Measurements from ENCODE around the gene KIAA0753.

The KIAA0753 gene

GRCh38 chr17:6536053-6536452 lies 104.5 kb downstream of the KIAA0753 start:
- H3K4me3 ChIP-seq (replicated peaks in 1 of 2; ENCODE audit: low read depth in 2 of 2, low read length in 2 of 2): no peak overlapping the region
- no peak for DNase-seq (ENCODE audit: low read depth in 2 of 2)
- no peak for TF ChIP-seq CTCF (IDR thresholded peaks at IDR 0.05; ENCODE audit: low read depth, low read length)

GRCh38 chr17:6534846-6535514 lies 105.5 kb downstream of the KIAA0753 start:
- no peak for TF ChIP-seq CTCF (IDR thresholded peaks at IDR 0.05; ENCODE audit: low read depth, low read length)
- no peak for DNase-seq (ENCODE audit: low read depth in 2 of 2)
- H3K4me3 ChIP-seq (replicated peaks in 1 of 2; ENCODE audit: low read depth in 2 of 2, low read length in 2 of 2): no peak overlapping the region

GRCh38 chr17:6532441-6532885 lies 108.0 kb downstream of the KIAA0753 start:
- no peak for DNase-seq (ENCODE audit: low read depth in 2 of 2)
- no peak overlapping the region for H3K4me3 ChIP-seq (replicated peaks in 1 of 2; ENCODE audit: low read depth in 2 of 2, low read length in 2 of 2)
- TF ChIP-seq CTCF (IDR thresholded peaks at IDR 0.05; ENCODE audit: low read depth, low read length): no peak

- no peak overlapping the region for H3K4me3 ChIP-seq (replicated peaks in 1 of 2; ENCODE audit: low read depth in 2 of 2, low read length in 2 of 2)
- no peak for TF ChIP-seq CTCF (IDR thresholded peaks at IDR 0.05; ENCODE audit: low read depth, low read length)
- DNase-seq (ENCODE audit: low read depth in 2 of 2): no peak
Observed at GRCh38 chr17:6531575-6531974, 108.9 kb downstream of the KIAA0753 start.

- TF ChIP-seq CTCF (IDR thresholded peaks at IDR 0.05; ENCODE audit: low read depth, low read length): no peak
- no peak for DNase-seq (ENCODE audit: low read depth in 2 of 2)
- H3K4me3 ChIP-seq (replicated peaks in 1 of 2; ENCODE audit: low read depth in 2 of 2, low read length in 2 of 2): no peak overlapping the region
Observed at GRCh38 chr17:6530324-6530920, 110.1 kb downstream of the KIAA0753 start.

- H3K4me3 ChIP-seq (replicated peaks in 1 of 2; ENCODE audit: low read depth in 2 of 2, low read length in 2 of 2): no peak overlapping the region
- no peak for DNase-seq (ENCODE audit: low read depth in 2 of 2)
- TF ChIP-seq CTCF (IDR thresholded peaks at IDR 0.05; ENCODE audit: low read depth, low read length): no peak
Observed at GRCh38 chr17:6528557-6528956, 112.0 kb downstream of the KIAA0753 start.

Measured in cardiac fibroblast (primary cell).